ENCODE measurements around the gene EBF3. TPM values are rescaled to one million over a fixed set of nuclear protein-coding genes. Genes with fewer than 3 reads are reported as not detected.

EBF3 gene
- total RNA-seq, 2 experiments from 2014 or later = not detected

DNA sequence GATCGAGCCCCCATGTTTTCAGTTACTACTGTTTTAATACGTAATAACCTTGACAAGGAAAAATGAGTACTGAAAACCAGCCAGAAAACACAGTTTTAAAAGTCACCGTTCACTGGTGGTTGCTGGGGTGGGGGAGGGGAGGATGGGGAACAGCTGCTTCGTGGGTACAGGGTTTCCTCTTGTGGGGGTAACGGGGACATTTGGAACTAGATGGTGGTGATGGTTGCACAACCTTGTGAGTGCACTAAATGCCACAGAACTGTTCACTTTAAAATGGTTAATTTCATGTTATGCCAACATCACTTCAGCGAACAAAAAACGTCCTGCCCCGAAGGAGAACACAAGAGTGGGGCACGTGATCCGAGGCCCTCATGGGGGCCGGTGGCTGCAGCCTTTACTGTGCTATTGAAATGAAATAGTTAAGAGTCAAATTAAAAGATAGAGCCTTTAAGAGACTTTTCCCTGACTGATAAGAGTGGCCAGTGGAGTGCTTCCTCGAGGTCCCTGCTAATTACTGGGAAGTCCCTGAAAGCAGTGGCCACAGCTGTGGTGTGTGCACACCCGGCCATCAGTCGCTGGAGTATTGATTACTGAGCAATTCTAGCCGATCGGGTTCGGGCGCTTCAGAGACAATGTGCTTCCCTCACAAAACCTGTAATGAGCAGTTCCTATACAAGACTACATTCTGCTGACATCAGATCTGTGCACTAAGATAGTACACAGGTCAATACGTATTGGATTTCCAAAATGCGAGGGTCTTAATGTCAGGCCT lies 80.3 kb downstream of the EBF3 start:
- Histone ChIP-seq H3K27ac (ENCODE audit: low read depth in 1 of 2, low read length in 2 of 2) (no peak overlapping the region), H3K27me3 (ENCODE audit: control insufficient read depth in 1 of 2, insufficient read depth in 2 of 2, low read length in 2 of 2) (no peaks in the 10 kb centered on the region), H3K9me3 (ENCODE audit: control insufficient read depth in 1 of 2, insufficient read depth in 1 of 2, low read length in 2 of 2) (peaks cover 0 to 1% of the 10 kb centered on the region in 2 experiments), H3K4me1 (ENCODE audit: insufficient read depth, low read length) (no peaks in the 10 kb centered on the region), H3K4me3 (ENCODE audit: low read length) (no peak overlapping the region), H3K36me3 (ENCODE audit: insufficient read depth, low read length) (no peaks in the 10 kb centered on the region)
- H3K27ac Mint-ChIP-seq = no peak overlapping the region
- ATAC-seq (ENCODE audit: poor library complexity) (no peak), DNase-seq (no peak)
- H3K36me3 Mint-ChIP-seq (ENCODE audit: low read depth) = no peaks in the 10 kb centered on the region
- intact Hi-C loops (cut with DNase I, micrococcal nuclease) = no loop called here
- ChIA-PET CTCF (no interaction called here), POLR2A (no interaction called here)
- H3K27me3 Mint-ChIP-seq = peaks cover 4% of the 10 kb centered on the region
- H3K4me1 Mint-ChIP-seq (ENCODE audit: low read depth) = no peaks in the 10 kb centered on the region
- H3K4me3 Mint-ChIP-seq = no peak overlapping the region
- H3K9me3 Mint-ChIP-seq = no peaks in the 10 kb centered on the region
- TF ChIP-seq, protein P1, sequence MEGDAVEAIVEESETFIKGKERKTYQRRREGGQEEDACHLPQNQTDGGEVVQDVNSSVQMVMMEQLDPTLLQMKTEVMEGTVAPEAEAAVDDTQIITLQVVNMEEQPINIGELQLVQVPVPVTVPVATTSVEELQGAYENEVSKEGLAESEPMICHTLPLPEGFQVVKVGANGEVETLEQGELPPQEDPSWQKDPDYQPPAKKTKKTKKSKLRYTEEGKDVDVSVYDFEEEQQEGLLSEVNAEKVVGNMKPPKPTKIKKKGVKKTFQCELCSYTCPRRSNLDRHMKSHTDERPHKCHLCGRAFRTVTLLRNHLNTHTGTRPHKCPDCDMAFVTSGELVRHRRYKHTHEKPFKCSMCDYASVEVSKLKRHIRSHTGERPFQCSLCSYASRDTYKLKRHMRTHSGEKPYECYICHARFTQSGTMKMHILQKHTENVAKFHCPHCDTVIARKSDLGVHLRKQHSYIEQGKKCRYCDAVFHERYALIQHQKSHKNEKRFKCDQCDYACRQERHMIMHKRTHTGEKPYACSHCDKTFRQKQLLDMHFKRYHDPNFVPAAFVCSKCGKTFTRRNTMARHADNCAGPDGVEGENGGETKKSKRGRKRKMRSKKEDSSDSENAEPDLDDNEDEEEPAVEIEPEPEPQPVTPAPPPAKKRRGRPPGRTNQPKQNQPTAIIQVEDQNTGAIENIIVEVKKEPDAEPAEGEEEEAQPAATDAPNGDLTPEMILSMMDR (IDR thresholded peaks at IDR 0.05) = no peak

DNA sequence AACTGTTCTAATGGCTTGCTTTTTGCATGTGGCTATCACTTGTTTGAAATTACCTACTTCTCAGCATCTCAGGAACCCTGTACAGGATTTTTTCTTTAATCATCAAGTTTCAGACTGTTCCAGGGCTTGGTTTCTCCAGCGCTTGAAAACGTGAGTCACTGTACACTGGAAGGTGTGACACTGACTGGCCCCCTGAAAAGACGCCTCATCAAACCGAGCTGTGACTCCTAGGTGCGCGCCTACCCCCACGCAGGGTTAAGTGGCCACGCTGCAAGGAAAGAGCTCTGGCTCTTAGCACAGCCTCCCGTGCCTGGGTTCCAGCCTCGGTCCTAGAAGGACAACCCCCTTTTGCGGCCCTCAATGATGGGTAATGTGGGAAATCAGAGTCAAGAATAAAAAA lies 81.0 kb downstream of the EBF3 start:
- H3K4me3 Mint-ChIP-seq = no peak overlapping the region
- intact Hi-C loops (cut with DNase I, micrococcal nuclease) = no loop called here
- Histone ChIP-seq H3K36me3 (ENCODE audit: insufficient read depth, low read length) (no peaks in the 10 kb centered on the region), H3K27me3 (ENCODE audit: control insufficient read depth in 1 of 2, insufficient read depth in 2 of 2, low read length in 2 of 2) (no peaks in the 10 kb centered on the region), H3K27ac (ENCODE audit: low read depth in 1 of 2, low read length in 2 of 2) (no peak overlapping the region), H3K4me3 (ENCODE audit: low read length) (no peak overlapping the region), H3K9me3 (ENCODE audit: control insufficient read depth in 1 of 2, insufficient read depth in 1 of 2, low read length in 2 of 2) (no peaks in the 10 kb centered on the region), H3K4me1 (ENCODE audit: insufficient read depth, low read length) (no peaks in the 10 kb centered on the region)
- H3K9me3 Mint-ChIP-seq = no peaks in the 10 kb centered on the region
- peaks cover 4% of the 10 kb centered on the region for H3K27me3 Mint-ChIP-seq
- TF ChIP-seq, protein P1 (IDR thresholded peaks at IDR 0.05) = no peak
- H3K36me3 Mint-ChIP-seq (ENCODE audit: low read depth) = no peaks in the 10 kb centered on the region
- ATAC-seq (ENCODE audit: poor library complexity) (no peak), DNase-seq (no peak)
- ChIA-PET CTCF (no interaction called here), POLR2A (no interaction called here)
- H3K4me1 Mint-ChIP-seq (ENCODE audit: low read depth) = no peaks in the 10 kb centered on the region
- H3K27ac Mint-ChIP-seq = no peak overlapping the region

DNA sequence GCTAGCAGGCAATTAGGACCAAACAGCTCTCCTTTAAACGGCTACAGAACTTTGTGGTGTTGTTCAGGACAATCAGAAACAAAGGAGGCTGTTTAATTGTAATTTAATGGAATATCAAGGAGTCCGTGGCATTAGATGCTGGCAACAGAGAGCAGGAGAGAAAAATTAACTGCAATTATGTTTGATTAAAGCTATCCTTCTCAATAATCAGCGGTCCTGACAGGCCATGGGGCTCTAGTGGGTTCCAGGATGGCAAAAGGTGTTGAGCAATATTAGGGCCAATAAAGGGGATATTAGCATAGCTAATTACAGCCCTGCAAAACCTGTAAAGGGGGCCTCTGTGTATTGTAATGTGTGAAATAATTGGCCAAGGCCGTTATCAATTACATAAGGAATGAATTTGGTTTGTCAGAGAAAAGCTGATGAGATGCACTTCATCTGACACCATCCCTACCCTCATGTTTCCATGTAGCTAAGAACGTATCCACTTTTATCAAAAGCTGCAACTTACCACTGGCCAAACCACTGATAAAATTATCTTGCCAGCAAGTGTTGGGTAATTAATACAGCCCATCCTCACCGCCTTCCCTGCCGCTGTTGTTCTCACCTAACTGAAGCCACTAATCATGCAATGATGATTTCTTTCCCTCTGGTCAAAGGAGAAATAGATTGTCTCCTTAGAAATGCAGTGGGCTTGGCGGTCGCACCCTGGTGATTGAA lies 81.6 kb downstream of the EBF3 start:
- peaks cover 4% of the 10 kb centered on the region for H3K27me3 Mint-ChIP-seq
- POLR2A ChIA-PET = interaction anchor here (0.7 kb wide), 1 partner anchor 969 kb away, joined by 3 read pairs; no protein-coding TSS in a partner anchor
- no peaks in the 10 kb centered on the region for H3K4me1 Mint-ChIP-seq (ENCODE audit: low read depth)
- Histone ChIP-seq H3K36me3 (ENCODE audit: insufficient read depth, low read length) (no peaks in the 10 kb centered on the region), H3K27ac (ENCODE audit: low read depth in 1 of 2, low read length in 2 of 2) (no peak overlapping the region), H3K4me1 (ENCODE audit: insufficient read depth, low read length) (no peaks in the 10 kb centered on the region), H3K9me3 (ENCODE audit: control insufficient read depth in 1 of 2, insufficient read depth in 1 of 2, low read length in 2 of 2) (no peaks in the 10 kb centered on the region), H3K4me3 (ENCODE audit: low read length) (no peak overlapping the region), H3K27me3 (ENCODE audit: control insufficient read depth in 1 of 2, insufficient read depth in 2 of 2, low read length in 2 of 2) (no peaks in the 10 kb centered on the region)
- H3K36me3 Mint-ChIP-seq (ENCODE audit: low read depth) = no peaks in the 10 kb centered on the region
- intact Hi-C loops (cut with DNase I, micrococcal nuclease) = no loop called here
- no peak for ATAC-seq (ENCODE audit: poor library complexity)
- TF ChIP-seq, protein P1 (IDR thresholded peaks at IDR 0.05) = no peak
- no peak for DNase-seq
- CTCF ChIA-PET = no interaction called here
- no peak overlapping the region for H3K27ac Mint-ChIP-seq
- no peak overlapping the region for H3K4me3 Mint-ChIP-seq
- H3K9me3 Mint-ChIP-seq = no peaks in the 10 kb centered on the region
